Measurements from ENCODE around the gene TRAM2.

The TRAM2 gene

DNA sequence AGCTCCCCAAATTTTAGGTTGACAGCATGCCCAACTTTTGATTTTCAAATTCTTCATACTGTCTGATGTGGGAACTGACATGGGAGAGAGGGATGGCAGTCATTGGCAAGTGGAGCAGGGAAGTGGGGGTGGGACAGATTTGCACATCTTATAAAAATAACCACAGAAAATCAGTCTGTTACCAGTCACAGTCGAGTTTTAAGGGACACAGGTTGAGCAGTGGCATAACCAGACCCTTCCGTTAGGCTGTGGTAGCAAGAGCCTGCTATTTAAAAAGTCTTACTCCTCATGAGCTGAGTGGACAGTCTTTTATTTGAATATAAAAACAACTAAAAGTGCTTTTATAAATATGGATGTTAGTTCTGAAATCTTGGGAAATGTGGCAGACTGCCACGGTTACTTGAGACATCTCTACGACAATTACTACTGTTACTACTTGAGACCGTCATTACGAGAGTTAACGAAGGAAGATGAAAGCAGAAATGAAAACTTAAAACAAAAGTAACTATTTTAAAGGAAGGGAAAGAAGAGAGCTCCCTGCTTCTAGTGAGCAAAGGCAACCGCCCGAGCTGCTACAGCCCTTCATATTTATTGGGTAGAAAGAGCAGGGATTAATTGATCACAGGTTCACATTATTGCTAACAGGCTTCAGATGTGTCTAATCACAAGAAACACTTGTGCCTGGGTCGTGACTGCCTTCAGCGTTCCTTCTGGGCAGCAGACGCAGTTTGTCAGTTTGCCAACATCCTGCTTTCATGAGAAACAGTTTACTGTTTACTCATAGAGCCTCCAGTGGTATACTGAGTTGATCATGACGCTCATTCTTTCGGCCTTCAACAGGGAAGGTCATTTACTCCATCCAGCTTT lies 85.4 kb downstream of the TRAM2 start:
- TF ChIP-seq GATA2 (IDR thresholded peaks at IDR 0.05; ENCODE audit: low read depth, low read length) (no peak), GATA3 (IDR thresholded peaks at IDR 0.05; ENCODE audit: low read depth, low read length) (no peak)

DNA sequence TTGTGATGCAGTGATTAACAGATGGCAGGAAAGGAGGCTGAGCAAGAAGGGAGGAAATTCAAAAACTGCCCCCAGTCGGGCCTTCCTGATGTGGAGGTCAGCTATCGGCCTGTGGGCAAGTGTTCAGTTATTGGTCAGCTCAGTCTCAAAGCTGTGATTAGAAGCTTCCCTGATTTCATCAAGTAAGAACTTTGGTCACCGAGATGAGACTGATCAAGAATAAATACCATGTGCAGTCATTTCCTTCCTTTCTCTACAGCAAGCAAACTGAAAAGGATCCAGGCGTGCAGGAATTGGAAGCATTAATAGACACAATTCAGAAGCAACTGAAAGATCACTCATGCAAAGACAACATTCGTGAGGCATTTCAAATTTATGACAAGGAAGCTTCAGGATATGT lies 87.0 kb downstream of the TRAM2 start:
- TF ChIP-seq GATA2 (IDR thresholded peaks at IDR 0.05; ENCODE audit: low read depth, low read length) (no peak), GATA3 (IDR thresholded peaks at IDR 0.05; ENCODE audit: low read depth, low read length) (no peak)

DNA sequence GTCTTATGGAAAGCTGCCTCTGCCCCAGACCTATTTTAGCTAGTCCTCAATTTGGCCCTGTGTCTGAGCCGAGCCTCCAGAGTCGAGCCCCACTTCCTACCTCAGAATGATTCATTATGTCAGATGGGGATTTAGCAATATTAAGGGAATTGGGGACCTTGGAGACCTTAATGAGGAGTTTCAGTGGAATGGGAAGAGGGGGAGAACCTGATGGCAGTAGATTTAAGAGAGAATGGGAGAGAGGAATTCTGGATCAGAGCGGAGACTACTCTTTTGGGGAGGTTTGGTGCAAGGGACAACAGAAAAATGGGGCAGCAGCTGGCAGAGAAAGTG lies 93.2 kb downstream of the TRAM2 start:
- TF ChIP-seq GATA2 (IDR thresholded peaks at IDR 0.05; ENCODE audit: low read depth, low read length), result no peak
- TF ChIP-seq GATA3 (IDR thresholded peaks at IDR 0.05; ENCODE audit: low read depth, low read length), result no peak

DNA sequence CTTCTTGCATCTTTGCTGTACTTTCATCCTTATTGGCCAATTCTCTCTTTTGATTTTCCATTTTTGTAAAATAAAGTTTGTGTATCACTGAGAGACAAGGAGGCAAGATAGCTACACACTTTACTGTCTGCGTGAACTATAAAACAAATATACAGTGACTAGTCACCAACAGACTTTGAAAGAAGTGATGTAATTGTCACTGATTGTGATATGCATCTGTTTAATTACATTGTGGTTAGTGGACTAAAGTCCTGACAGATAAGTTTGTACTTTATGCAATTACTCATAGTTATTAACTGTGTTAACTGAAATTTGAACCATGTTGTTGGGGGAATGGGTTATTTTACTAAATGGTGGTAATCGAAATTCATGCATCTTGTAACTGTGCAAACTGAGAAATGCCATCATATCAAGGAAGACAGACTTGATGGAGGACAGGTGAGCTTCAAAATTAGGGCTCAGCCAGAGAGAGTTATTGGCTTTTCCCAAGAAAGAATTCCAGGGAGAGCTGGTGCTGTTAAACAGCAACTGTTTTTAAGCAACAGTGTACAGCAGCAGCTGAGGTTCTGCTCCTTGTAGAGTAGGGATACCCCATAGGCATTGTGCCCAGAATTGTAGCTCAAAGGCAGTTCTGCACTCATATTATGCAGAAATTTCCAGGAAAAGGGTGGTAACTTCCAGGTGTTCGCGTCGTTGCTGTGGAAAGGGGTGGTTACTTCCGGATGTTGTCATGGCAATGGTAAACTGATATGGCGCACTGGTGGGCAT lies 93.8 kb downstream of the TRAM2 start:
- no peak for TF ChIP-seq GATA2 (IDR thresholded peaks at IDR 0.05; ENCODE audit: low read depth, low read length)
- TF ChIP-seq GATA3 (IDR thresholded peaks at IDR 0.05; ENCODE audit: low read depth, low read length), result no peak

DNA sequence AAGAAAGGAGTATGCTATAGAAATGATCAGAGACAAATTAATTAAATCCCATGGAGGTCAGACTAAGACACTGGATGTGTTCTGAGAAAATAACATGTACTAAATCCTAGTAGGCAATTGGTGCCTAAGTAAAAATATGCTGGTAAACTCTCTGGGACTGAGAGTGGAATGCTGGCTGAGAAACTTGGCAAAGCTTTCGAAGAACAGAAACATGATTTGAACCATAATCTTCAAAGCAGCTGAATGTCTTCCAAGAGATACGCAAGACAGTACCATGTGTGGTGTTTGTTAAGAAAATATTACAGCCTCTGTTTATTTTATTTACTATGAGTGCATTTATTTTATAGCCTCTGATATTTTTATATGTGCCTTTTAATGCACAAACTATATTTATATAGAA lies 101.6 kb downstream of the TRAM2 start:
- TF ChIP-seq GATA2 (IDR thresholded peaks at IDR 0.05; ENCODE audit: low read depth, low read length) (no peak), GATA3 (IDR thresholded peaks at IDR 0.05; ENCODE audit: low read depth, low read length) (no peak)

DNA sequence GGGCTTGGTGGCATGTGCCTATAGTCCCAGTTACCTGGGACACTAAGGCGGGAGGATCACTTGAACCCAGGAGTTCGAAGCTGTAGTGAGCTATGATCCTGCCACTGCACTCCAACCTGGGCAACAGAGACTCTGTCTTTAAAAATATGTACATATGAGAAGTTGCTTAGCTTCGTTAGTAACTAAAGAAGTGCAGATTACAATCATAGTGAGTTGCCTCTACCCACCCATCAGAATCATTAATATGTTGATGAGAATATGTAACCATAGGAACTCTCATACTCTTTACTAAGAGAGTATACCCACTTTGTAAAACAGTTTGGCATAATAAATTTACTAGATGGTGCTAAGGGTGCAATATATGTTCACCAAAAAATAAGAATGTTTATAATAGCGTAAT lies 102.7 kb downstream of the TRAM2 start:
- TF ChIP-seq GATA3 (IDR thresholded peaks at IDR 0.05; ENCODE audit: low read depth, low read length) (no peak), GATA2 (IDR thresholded peaks at IDR 0.05; ENCODE audit: low read depth, low read length) (no peak)

DNA sequence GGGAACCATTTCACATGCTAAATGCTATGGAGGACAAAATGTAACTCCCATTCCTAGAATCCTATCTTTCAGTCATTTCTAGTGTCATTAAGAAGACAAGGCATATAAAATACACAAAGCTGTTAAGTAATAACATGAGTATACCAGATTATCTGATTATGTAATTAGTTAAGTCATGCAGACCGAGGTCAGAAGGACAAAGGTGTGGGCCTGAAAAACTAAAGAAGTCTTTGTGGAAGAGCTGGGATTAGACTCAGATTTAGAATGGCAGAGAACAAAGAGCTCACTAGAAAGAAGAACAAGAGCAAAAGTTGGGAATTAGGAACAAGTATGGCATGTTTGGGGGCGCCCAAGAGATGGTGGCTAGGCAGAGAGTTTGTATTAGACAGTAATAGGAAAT lies 119.8 kb downstream of the TRAM2 start:
- TF ChIP-seq GATA3 (IDR thresholded peaks at IDR 0.05; ENCODE audit: low read depth, low read length) (no peak), GATA2 (IDR thresholded peaks at IDR 0.05; ENCODE audit: low read depth, low read length) (no peak)

DNA sequence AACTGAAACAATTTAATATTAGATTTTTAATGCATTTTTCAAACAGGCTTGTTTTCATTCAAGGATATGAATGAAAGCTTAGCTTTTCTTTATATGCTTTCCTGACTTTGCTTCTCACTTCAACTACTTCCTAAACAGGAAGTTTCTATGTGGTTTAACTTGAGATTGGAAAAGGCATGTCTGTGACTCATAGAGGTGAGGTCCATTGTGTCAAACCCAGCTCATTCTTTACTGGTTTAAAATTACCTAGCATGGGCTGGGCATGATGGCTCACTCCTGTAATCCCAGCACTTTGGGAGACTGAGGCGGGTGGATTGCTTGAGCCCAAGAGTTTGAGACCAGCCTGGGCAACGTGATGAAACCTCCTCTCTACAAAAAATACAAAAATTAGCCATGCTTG lies 122.3 kb downstream of the TRAM2 start:
- no peak for TF ChIP-seq GATA2 (IDR thresholded peaks at IDR 0.05; ENCODE audit: low read depth, low read length)

Data from SH-SY5Y (cell line).